K562 (cell line): ENCODE results near the gene VPS37B. TPM values are rescaled to one million over a fixed set of nuclear protein-coding genes. Genes with fewer than 3 reads are reported as not detected.

Experiments used
- ATAC-seq: fragments of 200-7000 bp; cut with Tn5 transposase; 3 replicates; pipeline ENCODE4 v1.9.1; 2020; ENCODE audit warnings: moderate library complexity
- BruUV-seq: library from RNA; stranded (reverse); fragments of 400-500 nt; replicated peaks from 2 replicates; lab custom pipeline; 2021; lab: Mats Ljungman, UMichigan
- CTCF ChIA-PET: fragments of 300-600 bp; formaldehyde crosslinking; extraction: SDS; loops from one replicate; lab custom pipeline; 2021; ENCODE audit warnings: low intra/inter-chr PET ratio; lab: Yijun Ruan, JAX
- POLR2A ChIA-PET: fragments of 300-600, 350-650 bp; sonication (Branson Sonifier 250); formaldehyde crosslinking; extraction: SDS; loops from one replicate; lab custom pipeline; 2021; ENCODE audit warnings: antibody characterized with exemption, inconsistent platforms; lab: Yijun Ruan, JAX
- DNase-seq, 4 experiments: peaks; one replicate each; pipeline versions ENCODE4 v3.0.0 to v3.0.0-alpha.2; 2011 to 2018; ENCODE audit warnings: low spot score in 3 of 4, mixed read lengths in 3 of 4; ENCODE audit errors: extremely low read depth in 1 of 4
- FAIRE-seq: peaks from 2 replicates; lab custom pipeline; 2011; peaks lifted over from hg19 to GRCh38; lab: Jason Lieb, UNC
- H2AFZ ChIP-seq: 2 replicates; pipeline ENCODE4 v1.6.0; 2011; ENCODE audit warnings: low read depth, low read length, control low read depth, inconsistent platforms
- H3K27ac ChIP-seq: fragments of 200-600 bp; 3 replicates; pipeline ENCODE4 v1.8.0; 2011; ENCODE audit warnings: low read depth, mild to moderate bottlenecking, control low read depth, inconsistent platforms, low read length, moderate library complexity, mixed read lengths; ENCODE audit errors: extremely low read depth
- H3K27me3 ChIP-seq, 2 experiments: fragments of 300-600 bp in 1 of 2; 2 replicates in 1 of 2; 3 replicates in 1 of 2; pipeline versions ENCODE4 v1.6.0 to v1.8.0; 2011; ENCODE audit warnings: inconsistent platforms in 2 of 2, low read length in 2 of 2, mild to moderate bottlenecking in 1 of 2, mixed read lengths in 1 of 2, moderate library complexity in 1 of 2; ENCODE audit not compliant: control insufficient read depth in 2 of 2, insufficient read depth in 2 of 2
- H3K36me3 ChIP-seq: fragments of 300-600 bp; 3 replicates; pipeline ENCODE4 v1.8.0; 2011; ENCODE audit warnings: mild to moderate bottlenecking, low read length, inconsistent platforms; ENCODE audit not compliant: control insufficient read depth, insufficient read depth
- H3K4me1 ChIP-seq, 2 experiments: fragments of 200-600 bp in 1 of 2; replicated peaks in 1 of 2; 2 replicates in 1 of 2; 3 replicates in 1 of 2; pipeline versions ENCODE4 v1.5.1 to v1.8.0; 2011; ENCODE audit warnings: inconsistent platforms in 2 of 2, low read length in 2 of 2, mild to moderate bottlenecking in 1 of 2, mixed read lengths in 1 of 2, moderate library complexity in 1 of 2; ENCODE audit not compliant: control insufficient read depth in 2 of 2, insufficient read depth in 2 of 2
- H3K4me2 ChIP-seq: 2 replicates; pipeline ENCODE4 v1.6.1; 2011; ENCODE audit warnings: low read length, control low read depth, inconsistent platforms, mixed read lengths; ENCODE audit not compliant: insufficient read depth
- H3K4me3 ChIP-seq: fragments of 200-600 bp; sonication (generic), shearing (Covaris generic); 2 replicates; pipeline ENCODE4 v1.5.1; 2016; ENCODE audit warnings: control low read depth, inconsistent platforms
- H3K79me2 ChIP-seq: fragments of 200-600 bp; 3 replicates; pipeline ENCODE4 v1.8.0; 2011; ENCODE audit warnings: low read length, inconsistent platforms; ENCODE audit not compliant: control insufficient read depth, insufficient read depth
- H3K9ac ChIP-seq, 2 experiments: 2 replicates each; pipeline versions ENCODE4 v1.6.0 to v1.6.1; 2011; ENCODE audit warnings: low read depth in 2 of 2, low read length in 2 of 2, control low read depth in 1 of 2, inconsistent platforms in 1 of 2, mild to moderate bottlenecking in 1 of 2, mixed read lengths in 1 of 2; ENCODE audit not compliant: insufficient read depth in 1 of 2
- H3K9me1 ChIP-seq: one replicate; pipeline ENCODE4 v1.6.0; 2011; ENCODE audit warnings: inconsistent platforms, mild to moderate bottlenecking, low read length, moderate library complexity; ENCODE audit not compliant: control insufficient read depth, insufficient read depth
- H3K9me3 ChIP-seq: replicated peaks from 2 replicates; pipeline ENCODE4 v1.5.1; 2011; ENCODE audit warnings: low read depth, low read length, inconsistent platforms; ENCODE audit not compliant: control insufficient read depth, insufficient read depth
- H4K20me1 ChIP-seq: replicated peaks from 2 replicates; pipeline ENCODE4 v1.6.1; 2011; ENCODE audit warnings: low read length, inconsistent platforms, mixed read lengths; ENCODE audit not compliant: control insufficient read depth, insufficient read depth
- HOXB6 ChIP-seq: fragments of 250-450 bp; sonication (Bioruptor Pico); IDR thresholded peaks from 2 replicates; pipeline ENCODE4 v1.5.1; 2022; ENCODE audit warnings: mild to moderate bottlenecking, borderline replicate concordance
- ZNF280A ChIP-seq: fragments of 450-650 bp; IDR thresholded peaks from 2 replicates; pipeline ENCODE4 v1.6.1; 2018; ENCODE audit warnings: mild to moderate bottlenecking, low read depth; ENCODE audit not compliant: partially characterized antibody
- WGBS: fragments of 100-300 bp; shearing (Covaris generic); methylation state at CpG from one replicate; pipeline ENCODE4 v1.1.6; 2016; ENCODE audit warnings: low coverage, mixed read lengths; ENCODE audit not compliant: insufficient coverage; ENCODE audit errors: missing lambda C conversion rate; 5-methylcytosine and 5-hydroxymethylcytosine counted together
- in situ Hi-C: fragments of 300-500 bp; cut with MboI; formaldehyde crosslinking; loops from 4 replicates; pipeline ENCODE4 v1.15.0; 2018; ENCODE audit warnings: inconsistent platforms, mixed read lengths
- intact Hi-C: fragments of 100-400 bp; cut with micrococcal nuclease; formaldehyde crosslinking; loops from 2 replicates; pipeline ENCODE4 v1.14.2; 2022
- polyA plus RNA-seq, 8 experiments: library from polyadenylated mRNA; depleted of rRNA in 4 of 8; stranded (reverse) in 5 of 8; unstranded in 3 of 8; fragments of >200 nt; fragmentation: Nextera tagmentation in 2 of 8; fragmentation: Illumina TruSeq in 1 of 8; extraction: Ambion mirVana in 2 of 8; extraction: Trizol in 1 of 8; gene quantifications; 2 replicates each; pipeline versions ENCODE4 v1.2.1 to v1.2.3, GENCODE V29; 2011 to 2014; ENCODE audit warnings: inconsistent platforms in 1 of 8, missing spikeins in 1 of 8
- total RNA-seq, 7 experiments: library from RNA; depleted of rRNA in 6 of 7; stranded (reverse); fragments of >200 nt in 6 of 7; fragmentation: Illumina TruSeq in 2 of 7; extraction: Trizol in 2 of 7; gene quantifications; 2 replicates each; pipeline versions ENCODE4 v1.2.1 to v1.2.3, GENCODE V29; 2011 to 2021; ENCODE audit warnings: low replicate concordance in 1 of 7

Gene VPS37B
- total and polyA plus RNA-seq, 9 of the 15 experiments (the other 6 are each of a cell fraction or from before 2014, with no cell fraction given), result 0.28 to 37.4 (median 17.9) TPM

- Histone ChIP-seq H3K27ac (no peak overlapping the region), H3K27me3 (no peaks in the 10 kb centered on the region), H3K9ac (no peak overlapping the region), H3K4me3 (no peak overlapping the region), H4K20me1 (peaks cover 20% of the 10 kb centered on the region), H2AFZ (no peak overlapping the region), H3K4me2 (no peak overlapping the region), H3K4me1 (peaks cover 0 to 35% of the 10 kb centered on the region in 2 experiments; a peak in 2 of 5 replicates), H3K36me3 (no peaks in the 10 kb centered on the region), H3K9me1 (no peaks in the 10 kb centered on the region), H3K9me3 (no peaks in the 10 kb centered on the region), H3K79me2 (no peaks in the 10 kb centered on the region)
- whole genome bisulfite sequencing, result 78% methylated on average over 23 of the region's 26 CpGs
- BruUV-seq, result no TSS peak
- TF ChIP-seq ZNF280A (no peak), HOXB6 (CRISPR knock-in tag) (no peak)
- intact Hi-C loops, result loop anchor here (10.0 kb wide), 1 partner anchor 55 kb away; no protein-coding TSS in a partner anchor
- no peak for ATAC-seq
- CTCF ChIA-PET, result no interaction called here
- in situ Hi-C loops, result loop anchor here (10.0 kb wide), 1 partner anchor 105 kb away; no protein-coding TSS in a partner anchor
- POLR2A ChIA-PET, result interaction anchor here (0.6 to 1.0 kb wide), 6 partner anchors 10 to 500 kb away, joined by 3 to 4 read pairs (median 3); no protein-coding TSS in a partner anchor
- FAIRE-seq, result no peak
- no peak for DNase-seq
Observed at GRCh38 chr12:122849352-122850047, 46.4 kb downstream of the VPS37B start.
